Caco-2 (cell line): Measurements from ENCODE around the gene MED17. TPM values are rescaled to one million over a fixed set of nuclear protein-coding genes. Genes with fewer than 3 reads are reported as not detected.
A peak's percentile ranks its signal among the peaks of the same experiment; 100 is the strongest.

Source experiments
- BruUV-seq: library from RNA; stranded (reverse); fragments of 400-500 nt; replicated peaks from 2 replicates; lab custom pipeline; 2021; lab: Mats Ljungman, UMichigan
- CTCF ChIA-PET: fragments of 300-600 bp; sonication (Branson Sonifier 250); formaldehyde crosslinking; loops from one replicate; lab custom pipeline; 2022; ENCODE audit warnings: antibody characterized with exemption; lab: Charles Lee
- POLR2A ChIA-PET: fragments of 300-600 bp; sonication (Branson Sonifier 250); formaldehyde crosslinking; loops from one replicate; lab custom pipeline; 2022; ENCODE audit warnings: antibody characterized with exemption; lab: Charles Lee
- DNase-seq, 2 experiments: peaks; one replicate each; pipeline versions ENCODE4 v3.0.0 to v3.0.0-alpha.2; 2020 to 2022
- H3K27me3 ChIP-seq: replicated peaks from 2 replicates; pipeline ENCODE4 v1.6.0; 2011; ENCODE audit warnings: low read length; ENCODE audit not compliant: control insufficient read depth, insufficient read depth
- H3K36me3 ChIP-seq: 2 replicates; pipeline ENCODE4 v1.5.1; 2011; ENCODE audit warnings: low read length; ENCODE audit not compliant: control insufficient read depth, insufficient read depth
- H3K4me1 ChIP-seq: fragments of 250-450 bp; sonication (Bioruptor Pico); 2 replicates; pipeline ENCODE4 v1.5.1; 2020; ENCODE audit warnings: mild to moderate bottlenecking
- H3K4me3 ChIP-seq: 2 replicates; pipeline ENCODE4 v1.5.1; 2011; ENCODE audit warnings: low read depth, mild to moderate bottlenecking, control low read depth, low read length
- H3K9me3 ChIP-seq: fragments of 250-450 bp; sonication (Bioruptor Pico); 2 replicates; pipeline ENCODE4 v1.5.1; 2020; ENCODE audit warnings: mild to moderate bottlenecking, moderate library complexity
- H3K27ac Mint-ChIP-seq: one replicate; pipeline ENCODE4 v1.8.0; 2022; ENCODE audit warnings: mixed read lengths; ENCODE audit not compliant: unreplicated experiment
- H3K27me3 Mint-ChIP-seq: one replicate; pipeline ENCODE4 v1.8.0; 2022; ENCODE audit warnings: mixed read lengths; ENCODE audit not compliant: insufficient read depth, unreplicated experiment
- H3K36me3 Mint-ChIP-seq: one replicate; pipeline ENCODE4 v1.8.0; 2022; ENCODE audit warnings: mild to moderate bottlenecking, mixed read lengths; ENCODE audit not compliant: insufficient read depth, unreplicated experiment
- H3K4me1 Mint-ChIP-seq: one replicate; pipeline ENCODE4 v1.8.0; 2022; ENCODE audit warnings: low read depth, mixed read lengths; ENCODE audit not compliant: unreplicated experiment
- H3K4me3 Mint-ChIP-seq: one replicate; pipeline ENCODE4 v1.8.0; 2022; ENCODE audit warnings: mild to moderate bottlenecking, moderate library complexity, mixed read lengths; ENCODE audit not compliant: unreplicated experiment
- H3K9me3 Mint-ChIP-seq: one replicate; pipeline ENCODE4 v1.8.0; 2022; ENCODE audit warnings: mixed read lengths; ENCODE audit not compliant: unreplicated experiment
- CTCF ChIP-seq, 2 experiments: fragments of 200-600 bp in 1 of 2; IDR thresholded peaks; 1 replicate in 1 of 2; 2 replicates in 1 of 2; pipeline versions ENCODE4 v1.5.1 to v1.8.0; 2011 to 2022; ENCODE audit warnings: antibody characterized with exemption in 1 of 2, control low read depth in 1 of 2, inconsistent platforms in 1 of 2, low read depth in 1 of 2, low read length in 1 of 2, mild to moderate bottlenecking in 1 of 2, moderate library complexity in 1 of 2; ENCODE audit not compliant: insufficient read depth in 1 of 2, severe bottlenecking in 1 of 2, unreplicated experiment in 1 of 2
- intact Hi-C: fragments of 100-400 bp; cut with micrococcal nuclease; formaldehyde crosslinking; loops from one replicate; pipeline ENCODE4 v1.10.0; 2022; ENCODE audit not compliant: unreplicated experiment
- total RNA-seq: library from RNA; stranded (reverse); gene quantifications from 2 replicates; pipeline ENCODE4 v1.2.3, GENCODE V29; 2022

The MED17 gene
- total RNA-seq, 1 experiment from 2014 or later: 54.0 TPM

GRCh38 chr11:93767018-93767417, 17.1 kb upstream of the MED17 start:
- H3K27ac Mint-ChIP-seq: no peak overlapping the region
- no peak for TF ChIP-seq CTCF (IDR thresholded peaks at IDR 0.05; ENCODE audit: insufficient read depth in 1 of 2, low read depth in 1 of 2, low read length in 1 of 2, severe bottlenecking in 1 of 2, unreplicated experiment in 1 of 2)
- ChIA-PET POLR2A (interaction anchor here (1.1 to 1.4 kb wide), 2 partner anchors 17 to 25 kb away, joined by 4 to 6 read pairs; partner anchors contain the start of genes C11orf54, MED17 and TAF1D), CTCF (interaction anchor here (1.4 kb wide), 1 partner anchor 17 kb away, joined by 6 read pairs; the partner anchor contains the start of gene MED17)
- no TSS peak for BruUV-seq
- H3K4me3 Mint-ChIP-seq: no peak overlapping the region
- peaks cover 10% of the 10 kb centered on the region for H3K9me3 Mint-ChIP-seq
- H3K27me3 Mint-ChIP-seq: no peaks in the 10 kb centered on the region
- Histone ChIP-seq H3K4me1 (peaks cover 30% of the 10 kb centered on the region), H3K4me3 (no peak overlapping the region), H3K9me3 (peaks cover 7% of the 10 kb centered on the region), H3K36me3 (peaks cover 3% of the 10 kb centered on the region), H3K27me3 (no peaks in the 10 kb centered on the region)
- peaks cover 28% of the 10 kb centered on the region for H3K4me1 Mint-ChIP-seq
- intact Hi-C loops: no loop called here
- DNase-seq: no peak
- H3K36me3 Mint-ChIP-seq: peaks cover 67% of the 10 kb centered on the region

GRCh38 chr11:93770160-93770559, 13.9 kb upstream of the MED17 start:
- H3K27ac Mint-ChIP-seq: peak overlapping the region; percentile 33
- Histone ChIP-seq H3K36me3 (peaks cover 4% of the 10 kb centered on the region; the same call in 1 of the 2 replicates), H3K9me3 (peaks cover 14% of the 10 kb centered on the region), H3K4me1 (peaks cover 30% of the 10 kb centered on the region), H3K27me3 (no peaks in the 10 kb centered on the region), H3K4me3 (no peak overlapping the region)
- ChIA-PET CTCF (interaction anchor here (1.1 kb wide), 1 partner anchor 14 kb away, joined by 4 read pairs; the partner anchor contains the start of gene MED17), POLR2A (interaction anchor here (1.8 to 2.0 kb wide), 2 partner anchors 14 to 28 kb away, joined by 8 to 9 read pairs; partner anchors contain the start of genes C11orf54, MED17 and TAF1D)
- intact Hi-C loops: loop anchor here (1.0 kb wide), 3 partner anchors 14 to 29 kb away; partner anchors contain the start of genes C11orf54, MED17 and TAF1D
- BruUV-seq: no TSS peak
- no peak overlapping the region for H3K4me3 Mint-ChIP-seq
- H3K9me3 Mint-ChIP-seq: peaks cover 10% of the 10 kb centered on the region
- H3K4me1 Mint-ChIP-seq: peaks cover 28% of the 10 kb centered on the region
- no peaks in the 10 kb centered on the region for H3K27me3 Mint-ChIP-seq
- TF ChIP-seq CTCF (IDR thresholded peaks at IDR 0.05; ENCODE audit: insufficient read depth in 1 of 2, low read depth in 1 of 2, low read length in 1 of 2, severe bottlenecking in 1 of 2, unreplicated experiment in 1 of 2): no peak
- peaks cover 83% of the 10 kb centered on the region for H3K36me3 Mint-ChIP-seq
- peak in 1 of 2 experiments; percentile 51 for DNase-seq

DNA sequence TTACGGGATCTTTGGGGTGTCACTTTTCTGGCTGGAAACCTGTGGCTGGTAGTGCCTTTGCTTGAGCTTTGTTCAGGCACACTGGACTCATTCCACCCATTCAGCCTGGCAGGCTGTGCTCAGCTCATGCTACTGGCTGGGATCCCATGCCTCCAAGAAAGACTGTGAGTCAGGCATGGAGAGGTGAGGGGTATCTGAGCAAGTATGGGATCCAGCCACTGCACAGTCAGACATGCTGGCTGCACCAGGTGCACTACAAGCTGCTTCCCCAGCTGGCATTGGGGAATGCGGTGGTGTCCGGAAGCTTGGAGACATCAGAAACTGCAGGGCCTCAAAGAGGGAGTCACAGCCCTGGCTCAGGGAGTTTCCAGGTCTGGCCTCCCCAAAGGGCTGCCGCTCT, 12.0 kb upstream of the MED17 start:
- ChIA-PET CTCF (interaction anchor here (1.1 kb wide), 1 partner anchor 12 kb away, joined by 4 read pairs; the partner anchor contains the start of gene MED17), POLR2A (interaction anchor here (0.7 kb wide), 1 partner anchor 12 kb away, joined by 5 read pairs; the partner anchor contains the start of gene MED17)
- Mint-ChIP-seq H3K4me1 (peaks cover 28% of the 10 kb centered on the region), H3K9me3 (peaks cover 3% of the 10 kb centered on the region), H3K27ac (no peak overlapping the region), H3K36me3 (peaks cover 66% of the 10 kb centered on the region), H3K4me3 (no peak overlapping the region), H3K27me3 (no peaks in the 10 kb centered on the region)
- no peak for DNase-seq
- Histone ChIP-seq H3K36me3 (peaks cover 4% of the 10 kb centered on the region; the same call in 1 of the 2 replicates), H3K9me3 (peaks cover 10% of the 10 kb centered on the region), H3K4me3 (no peak overlapping the region), H3K27me3 (no peaks in the 10 kb centered on the region), H3K4me1 (peaks cover 26% of the 10 kb centered on the region)
- intact Hi-C loops: no loop called here
- no peak for TF ChIP-seq CTCF (IDR thresholded peaks at IDR 0.05; ENCODE audit: insufficient read depth in 1 of 2, low read depth in 1 of 2, low read length in 1 of 2, severe bottlenecking in 1 of 2, unreplicated experiment in 1 of 2)
- BruUV-seq: no TSS peak
